ENCODE measurements around the gene ACR. TPM values are rescaled to one million over a fixed set of nuclear protein-coding genes. Genes with fewer than 3 reads are reported as not detected.

The ACR gene
- total RNA-seq, 1 experiment from 2014 or later, result not detected

- no TSS peak for BruUV-seq (replicated peaks)
- CTCF ChIA-PET, result no interaction called here
- Histone ChIP-seq H3K36me3 (ENCODE audit: low read depth) (no peaks in the 10 kb centered on the region), H3F3A (ENCODE audit: insufficient read depth, low read depth) (no peaks in the 10 kb centered on the region), H3K9me2 (ENCODE audit: insufficient read depth) (no peaks in the 10 kb centered on the region), H3K27me3 (ENCODE audit: insufficient read depth, low read depth) (no peaks in the 10 kb centered on the region), H3K79me2 (ENCODE audit: low read depth) (no peaks in the 10 kb centered on the region), H3K4me3 (no peak overlapping the region), H3K9me3 (ENCODE audit: insufficient read depth, low read depth) (no peaks in the 10 kb centered on the region), H2AFZ (no peak overlapping the region), H3K4me2 (no peak overlapping the region), H3K27ac (no peak overlapping the region), H4K20me1 (ENCODE audit: insufficient read depth) (no peaks in the 10 kb centered on the region), H3K4me1 (replicated peaks; ENCODE audit: insufficient read depth) (no peaks in the 10 kb centered on the region)
- TF ChIP-seq EZH2 (IDR thresholded peaks at IDR 0.05; ENCODE audit: low read depth), result no peak
- TF ChIP-seq CTCF (conservative IDR thresholded peaks at IDR 0.05), result no peak
- intact Hi-C loops (cut with micrococcal nuclease; ENCODE audit: unreplicated experiment), result no loop called here
- POLR2A ChIA-PET (ENCODE audit: unreplicated experiment), result no interaction called here
- DNase-seq, result no peak
Observed at GRCh38 chr22:50713571-50714056, 24.4 kb upstream of the ACR start.

- Histone ChIP-seq H3F3A (ENCODE audit: insufficient read depth, low read depth) (no peaks in the 10 kb centered on the region), H3K9me2 (ENCODE audit: insufficient read depth) (no peaks in the 10 kb centered on the region), H3K4me2 (no peak overlapping the region), H3K9me3 (ENCODE audit: insufficient read depth, low read depth) (no peaks in the 10 kb centered on the region), H2AFZ (no peak overlapping the region), H3K27ac (no peak overlapping the region), H3K27me3 (ENCODE audit: insufficient read depth, low read depth) (no peaks in the 10 kb centered on the region), H3K36me3 (ENCODE audit: low read depth) (no peaks in the 10 kb centered on the region), H3K4me1 (replicated peaks; ENCODE audit: insufficient read depth) (no peaks in the 10 kb centered on the region), H3K4me3 (no peak overlapping the region), H3K79me2 (ENCODE audit: low read depth) (no peaks in the 10 kb centered on the region), H4K20me1 (ENCODE audit: insufficient read depth) (no peaks in the 10 kb centered on the region)
- intact Hi-C loops (cut with micrococcal nuclease; ENCODE audit: unreplicated experiment), result no loop called here
- DNase-seq, result no peak
- POLR2A ChIA-PET (ENCODE audit: unreplicated experiment), result no interaction called here
- TF ChIP-seq EZH2 (IDR thresholded peaks at IDR 0.05; ENCODE audit: low read depth), result no peak
- CTCF ChIA-PET, result no interaction called here
- no TSS peak for BruUV-seq (replicated peaks)
Observed at GRCh38 chr22:50714150-50714549, 23.9 kb upstream of the ACR start.

GRCh38 chr22:50714631-50715179 lies 23.3 kb upstream of the ACR start:
- no peaks in the 10 kb centered on the region for H3K4me1 ChIP-seq (replicated peaks; ENCODE audit: insufficient read depth)
- POLR2A ChIA-PET (ENCODE audit: unreplicated experiment), result no interaction called here
- no peak for TF ChIP-seq CTCF (conservative IDR thresholded peaks at IDR 0.05)
- no peak for TF ChIP-seq EZH2 (IDR thresholded peaks at IDR 0.05; ENCODE audit: low read depth)
- no peaks in the 10 kb centered on the region for H3F3A ChIP-seq (ENCODE audit: insufficient read depth, low read depth)
- no peaks in the 10 kb centered on the region for H3K79me2 ChIP-seq (ENCODE audit: low read depth)
- no peaks in the 10 kb centered on the region for H3K9me3 ChIP-seq (ENCODE audit: insufficient read depth, low read depth)
- H3K4me3 ChIP-seq, result no peak overlapping the region
- H3K27me3 ChIP-seq (ENCODE audit: insufficient read depth, low read depth), result no peaks in the 10 kb centered on the region
- CTCF ChIA-PET, result no interaction called here
- no peaks in the 10 kb centered on the region for H4K20me1 ChIP-seq (ENCODE audit: insufficient read depth)
- no peak for DNase-seq
- no TSS peak for BruUV-seq (replicated peaks)
- H3K36me3 ChIP-seq (ENCODE audit: low read depth), result no peaks in the 10 kb centered on the region
- no peak overlapping the region for H3K4me2 ChIP-seq
- H2AFZ ChIP-seq, result no peak overlapping the region
- H3K9me2 ChIP-seq (ENCODE audit: insufficient read depth), result no peaks in the 10 kb centered on the region
- intact Hi-C loops (cut with micrococcal nuclease; ENCODE audit: unreplicated experiment), result no loop called here
- H3K27ac ChIP-seq, result no peak overlapping the region

- BruUV-seq (replicated peaks), result no TSS peak
- DNase-seq, result no peak
- no peaks in the 10 kb centered on the region for H4K20me1 ChIP-seq (ENCODE audit: insufficient read depth)
- no peaks in the 10 kb centered on the region for H3F3A ChIP-seq (ENCODE audit: insufficient read depth, low read depth)
- H3K79me2 ChIP-seq (ENCODE audit: low read depth), result no peaks in the 10 kb centered on the region
- H3K4me3 ChIP-seq, result no peak overlapping the region
- no peaks in the 10 kb centered on the region for H3K27me3 ChIP-seq (ENCODE audit: insufficient read depth, low read depth)
- no peak overlapping the region for H3K4me2 ChIP-seq
- TF ChIP-seq EZH2 (IDR thresholded peaks at IDR 0.05; ENCODE audit: low read depth), result no peak
- TF ChIP-seq CTCF (conservative IDR thresholded peaks at IDR 0.05), result no peak
- intact Hi-C loops (cut with micrococcal nuclease; ENCODE audit: unreplicated experiment), result no loop called here
- no peaks in the 10 kb centered on the region for H3K36me3 ChIP-seq (ENCODE audit: low read depth)
- H3K27ac ChIP-seq, result no peak overlapping the region
- H3K9me2 ChIP-seq (ENCODE audit: insufficient read depth), result no peaks in the 10 kb centered on the region
- H3K9me3 ChIP-seq (ENCODE audit: insufficient read depth, low read depth), result no peaks in the 10 kb centered on the region
- ChIA-PET POLR2A (ENCODE audit: unreplicated experiment) (no interaction called here), CTCF (no interaction called here)
- no peaks in the 10 kb centered on the region for H3K4me1 ChIP-seq (replicated peaks; ENCODE audit: insufficient read depth)
- no peak overlapping the region for H2AFZ ChIP-seq
Observed at GRCh38 chr22:50715250-50715649, 22.8 kb upstream of the ACR start.

All from PC-9 (cell line).